HG03520 (cell line): Measurements from ENCODE around the gene COQ5.
"Not testable (repeated sequence)": the region's sequence is repeated elsewhere in the genome, so short reads cannot be mapped to it uniquely, and the experiment has no call there.

ENCODE experiments used
- ATAC-seq: cut with Tn5 transposase; IDR thresholded peaks from one replicate; pipeline ENCODE4 v1.9.1; 2021; ENCODE audit warnings: mild to moderate bottlenecking, moderate library complexity; ENCODE audit not compliant: unreplicated experiment

Gene COQ5

DNA sequence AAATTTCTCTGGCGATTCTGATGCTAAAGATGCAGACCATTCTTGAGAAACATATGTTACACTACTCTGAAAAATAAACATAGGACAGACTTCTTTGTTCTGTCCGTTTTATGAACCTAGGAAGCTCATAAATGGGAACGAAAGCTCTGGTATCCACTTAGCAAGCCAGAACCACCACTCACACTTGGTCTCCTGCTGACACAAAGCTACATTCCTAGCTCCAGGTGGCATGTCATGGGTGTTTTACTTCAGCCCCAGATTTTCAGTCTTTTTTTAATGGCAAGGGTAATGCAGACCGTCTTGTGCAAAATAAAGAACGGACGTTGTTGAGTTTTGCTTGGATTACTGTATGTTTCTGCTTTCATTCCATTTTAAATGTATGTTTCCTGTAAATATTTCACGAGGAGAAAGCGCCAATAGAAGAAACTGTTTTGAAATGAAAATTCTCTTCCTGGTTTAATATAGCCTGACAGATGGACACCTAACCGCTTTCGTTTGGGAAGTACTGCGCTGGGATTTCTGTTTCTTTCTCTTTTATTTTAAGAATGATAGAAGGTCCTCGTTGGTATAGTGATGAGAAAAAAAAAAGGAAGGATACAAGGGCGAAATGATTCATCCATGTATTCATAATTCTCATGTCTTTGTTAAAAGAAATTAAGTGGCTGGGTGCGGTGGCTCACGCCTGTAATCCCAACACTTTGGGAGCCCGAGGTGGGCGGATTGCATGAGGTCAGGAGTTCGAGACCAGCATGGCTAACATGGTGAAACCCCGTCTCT, 871 bp upstream of the COQ5 start:
- no peak for ATAC-seq

DNA sequence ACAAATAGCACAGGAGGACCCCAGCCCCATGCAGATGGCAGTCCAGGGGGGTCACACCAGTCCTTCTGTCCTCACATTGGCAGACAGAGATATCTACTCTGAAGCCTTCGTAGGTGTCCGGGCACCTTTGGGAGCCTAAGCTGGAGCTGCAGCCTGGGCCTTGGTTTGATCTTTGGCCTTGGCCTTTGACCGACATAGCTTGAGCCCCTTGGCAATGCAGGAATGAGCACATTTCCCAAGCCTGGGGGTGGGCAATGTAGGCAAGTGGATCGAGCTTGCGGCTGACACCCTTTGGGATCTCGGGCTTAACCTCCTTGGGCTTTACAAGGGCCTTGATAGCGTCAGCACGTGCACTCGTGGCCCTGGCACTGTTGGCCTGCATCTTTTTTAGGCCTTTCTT, 6.4 kb downstream of the COQ5 start:
- no peak for ATAC-seq

DNA sequence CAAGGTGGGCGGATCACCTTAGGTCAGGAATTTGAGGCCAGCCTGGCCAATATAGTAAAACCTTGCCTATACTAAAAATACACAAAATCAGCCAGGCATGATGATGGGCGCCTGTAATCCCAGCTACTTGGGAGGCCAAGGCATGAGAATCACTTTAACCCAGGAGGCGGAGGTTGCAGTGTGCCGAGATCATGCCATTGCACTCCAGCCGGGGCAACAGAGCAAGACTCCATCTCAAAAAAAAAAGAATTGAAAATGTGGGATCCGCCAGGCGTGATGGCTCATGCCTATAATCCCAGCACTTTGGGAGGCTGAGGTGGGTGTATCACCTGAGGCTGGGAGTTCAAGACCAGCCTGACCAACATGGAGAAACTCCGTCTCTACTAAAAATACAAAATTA, 9.6 kb downstream of the COQ5 start:
- not testable (repeated sequence) for ATAC-seq

DNA sequence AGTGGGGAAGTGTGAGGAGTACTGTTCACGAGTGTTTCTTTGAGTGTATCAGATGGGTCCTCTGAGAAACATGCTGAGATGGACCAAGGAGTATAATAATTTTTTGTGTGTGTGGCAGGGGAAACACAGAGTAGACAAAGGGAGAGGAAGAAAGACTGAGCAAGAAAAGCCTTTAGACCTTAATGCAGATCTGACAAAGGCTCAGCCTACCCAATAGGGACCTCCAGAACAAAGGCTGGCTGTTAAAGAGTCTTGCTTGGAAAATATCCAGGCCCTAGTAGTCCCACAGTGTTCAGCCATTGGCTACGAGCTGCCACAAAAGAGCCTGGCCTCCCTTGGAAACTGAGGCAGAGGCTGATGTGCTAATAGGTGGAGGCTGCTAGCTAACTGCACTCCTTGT, 13.5 kb downstream of the COQ5 start:
- ATAC-seq: no peak

DNA sequence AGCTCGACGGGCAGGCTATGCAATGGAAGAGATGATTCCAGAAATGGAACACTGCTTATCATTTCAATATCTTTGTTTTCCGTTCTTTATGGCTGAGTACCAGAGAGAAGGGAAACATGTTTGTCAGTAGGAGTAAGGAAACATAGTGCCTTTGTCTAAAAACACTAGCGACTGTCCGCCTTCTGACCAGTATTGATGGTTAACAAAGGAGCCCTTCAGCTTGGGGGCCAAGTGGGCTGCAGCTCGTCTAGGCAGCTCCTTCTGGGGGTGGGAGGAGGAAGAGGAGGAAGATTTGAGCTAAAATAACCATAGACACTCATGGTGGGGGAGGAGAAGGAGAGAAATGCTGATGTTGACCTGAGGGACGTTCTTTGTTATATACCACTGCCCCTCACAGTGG, 15.0 kb downstream of the COQ5 start:
- no peak for ATAC-seq

DNA sequence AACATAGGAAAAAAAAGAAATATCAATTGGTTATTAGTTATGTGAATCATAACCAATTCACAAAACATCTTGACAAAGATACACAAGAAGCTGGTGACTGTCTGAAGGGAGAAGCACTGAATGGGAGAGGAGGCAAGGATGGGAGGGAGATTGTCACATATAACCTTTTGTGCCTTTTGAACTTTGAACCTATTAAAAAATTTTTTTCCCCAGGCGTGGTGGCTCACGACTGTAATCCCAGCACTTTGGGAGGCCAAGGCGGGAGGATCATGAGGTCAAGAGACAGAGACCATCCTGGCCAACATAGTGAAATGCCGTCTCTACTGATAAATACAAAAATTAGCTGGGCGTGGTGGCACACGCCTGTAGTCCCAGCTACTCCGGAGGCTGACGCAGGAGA, 20.4 kb downstream of the COQ5 start:
- ATAC-seq: no peak

DNA sequence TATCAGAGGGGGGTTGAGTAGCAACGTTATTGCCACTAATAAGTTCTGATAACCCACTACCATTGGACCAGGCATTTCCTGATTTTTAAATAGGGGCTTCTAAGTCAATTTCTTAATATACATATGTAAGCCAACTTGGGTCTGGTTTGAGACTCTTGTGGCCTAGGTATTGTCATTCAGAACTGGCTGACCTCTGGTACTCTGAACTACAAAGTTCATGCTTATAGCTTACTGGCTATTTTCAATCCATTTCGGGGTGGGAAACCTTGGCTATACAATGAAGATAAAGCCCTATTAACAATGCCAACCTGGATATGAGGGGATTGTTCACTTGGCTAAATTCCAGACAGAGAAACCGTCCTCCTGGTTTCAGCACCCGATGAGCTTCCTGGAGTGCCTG, 24.4 kb downstream of the COQ5 start:
- no peak for ATAC-seq

DNA sequence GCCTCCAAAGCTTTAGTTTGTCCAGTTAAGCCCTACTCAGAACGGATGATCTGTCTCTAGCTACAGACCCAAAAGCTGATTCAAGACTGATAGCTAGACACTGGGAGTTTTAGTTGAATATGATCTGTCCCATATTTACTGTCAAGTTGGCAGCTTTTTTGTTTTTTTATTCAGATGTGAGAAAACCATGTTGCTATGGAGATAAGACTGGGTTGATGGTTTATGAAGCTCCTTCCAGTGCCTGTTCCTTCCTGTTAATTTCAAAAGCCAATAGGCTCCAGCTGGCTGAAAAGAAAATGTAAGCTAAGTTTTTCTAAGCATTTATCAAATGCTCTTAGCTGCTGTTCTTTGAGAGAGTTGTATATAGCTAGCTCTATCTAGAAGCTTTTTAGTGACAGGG, 28.4 kb downstream of the COQ5 start:
- no peak for ATAC-seq

DNA sequence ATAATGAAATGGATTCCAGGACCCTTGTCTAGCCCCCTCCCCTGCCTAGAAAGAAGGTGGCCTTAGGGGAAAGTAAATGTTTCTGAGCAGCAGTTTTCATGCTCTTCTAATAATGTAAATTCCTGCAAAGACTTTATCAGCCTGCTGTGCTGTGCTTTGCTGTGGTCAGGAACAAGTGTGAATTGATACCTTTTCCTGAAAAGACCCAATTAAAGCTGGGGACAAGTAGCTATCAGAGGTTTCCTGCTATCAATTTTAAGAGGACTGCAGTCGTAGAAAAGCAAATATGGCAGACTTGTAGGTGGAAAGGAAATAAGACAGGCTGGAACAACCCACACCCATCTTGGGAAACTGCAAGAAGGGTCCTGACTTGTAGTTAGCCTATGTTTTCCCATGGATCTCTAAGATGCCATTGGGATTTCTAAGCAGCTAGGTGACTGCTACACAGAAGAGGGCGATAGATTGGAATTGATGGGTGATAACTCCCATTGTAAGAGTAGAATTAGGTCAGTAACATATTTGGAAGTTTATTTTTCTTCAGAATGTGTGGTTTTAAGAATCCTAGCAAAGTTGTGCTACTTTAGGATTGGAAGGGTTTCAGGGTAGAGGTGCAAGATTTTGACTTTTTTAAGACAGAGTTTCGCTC, 30.0 kb downstream of the COQ5 start:
- ATAC-seq: no peak

DNA sequence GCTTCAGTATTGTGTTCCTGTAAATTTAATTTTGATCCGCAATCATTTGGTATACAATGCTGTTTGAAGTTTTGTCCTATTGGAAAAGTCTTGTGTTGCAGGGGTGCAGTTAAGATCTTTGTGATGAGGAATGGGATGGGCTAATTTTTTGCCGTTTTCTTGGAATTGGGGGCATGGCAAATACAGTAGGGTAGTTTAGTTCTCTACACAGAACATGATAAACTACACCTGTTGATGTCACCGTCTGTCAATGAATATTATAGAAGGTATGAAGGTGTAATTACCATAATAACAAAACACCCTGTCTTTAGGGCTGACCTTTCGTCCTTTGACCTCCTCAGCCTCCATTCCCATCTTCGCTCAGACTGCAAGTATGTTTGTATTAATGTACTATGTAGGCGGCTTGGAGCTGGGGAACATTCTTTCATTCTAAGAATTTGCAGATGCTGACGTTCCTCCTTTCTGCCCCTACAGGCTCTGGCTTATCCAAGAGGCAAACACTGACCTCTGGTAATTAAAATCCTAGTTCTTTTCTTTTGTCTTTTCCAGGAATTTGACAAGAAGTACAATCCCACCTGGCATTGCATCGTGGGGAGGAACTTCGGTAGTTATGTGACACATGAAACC, 31.3 kb downstream of the COQ5 start:
- no peak for ATAC-seq

DNA sequence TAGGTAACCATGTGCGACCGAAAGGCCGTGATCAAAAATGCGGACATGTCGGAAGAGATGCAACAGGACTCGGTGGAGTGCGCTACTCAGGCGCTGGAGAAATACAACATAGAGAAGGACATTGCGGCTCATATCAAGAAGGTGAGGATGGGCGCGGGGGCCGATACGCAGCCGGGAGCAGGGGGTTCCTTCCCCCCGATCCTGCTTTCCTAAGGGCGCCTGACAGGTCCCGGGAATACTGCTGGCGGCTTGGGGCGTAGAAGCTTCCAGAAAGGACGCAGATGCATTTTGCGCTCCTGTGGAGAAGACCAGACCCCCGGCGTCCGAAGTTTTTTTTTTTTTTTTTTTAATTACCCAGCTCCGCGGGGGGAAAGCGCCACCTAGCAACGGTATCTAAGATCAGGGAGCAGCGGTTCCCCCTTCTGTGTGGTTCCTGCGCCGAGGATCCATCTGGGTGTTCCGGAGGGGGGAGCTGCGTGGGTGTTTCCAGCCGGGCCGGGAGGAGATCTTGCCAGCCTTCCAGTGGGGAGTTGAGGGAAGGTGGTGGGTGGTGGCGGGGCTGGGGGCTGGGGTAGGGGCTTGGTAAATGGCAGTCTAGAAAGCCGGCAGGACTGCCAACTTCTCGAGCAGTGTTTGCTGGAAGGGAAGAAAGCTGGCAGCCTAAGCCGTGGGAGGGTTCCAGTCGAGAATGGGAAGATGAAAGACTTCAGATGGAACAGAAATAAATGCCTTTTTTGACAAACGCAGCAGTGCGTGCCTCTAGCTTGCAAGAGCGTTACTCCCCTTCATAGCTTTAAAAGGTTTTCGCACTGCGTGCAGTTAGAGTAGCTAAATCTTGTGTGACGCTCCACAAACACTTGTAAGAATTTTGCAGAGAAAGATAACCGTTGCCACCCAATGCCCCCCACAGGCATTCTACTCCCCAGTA, 32.3 kb downstream of the COQ5 start:
- no peak for ATAC-seq

DNA sequence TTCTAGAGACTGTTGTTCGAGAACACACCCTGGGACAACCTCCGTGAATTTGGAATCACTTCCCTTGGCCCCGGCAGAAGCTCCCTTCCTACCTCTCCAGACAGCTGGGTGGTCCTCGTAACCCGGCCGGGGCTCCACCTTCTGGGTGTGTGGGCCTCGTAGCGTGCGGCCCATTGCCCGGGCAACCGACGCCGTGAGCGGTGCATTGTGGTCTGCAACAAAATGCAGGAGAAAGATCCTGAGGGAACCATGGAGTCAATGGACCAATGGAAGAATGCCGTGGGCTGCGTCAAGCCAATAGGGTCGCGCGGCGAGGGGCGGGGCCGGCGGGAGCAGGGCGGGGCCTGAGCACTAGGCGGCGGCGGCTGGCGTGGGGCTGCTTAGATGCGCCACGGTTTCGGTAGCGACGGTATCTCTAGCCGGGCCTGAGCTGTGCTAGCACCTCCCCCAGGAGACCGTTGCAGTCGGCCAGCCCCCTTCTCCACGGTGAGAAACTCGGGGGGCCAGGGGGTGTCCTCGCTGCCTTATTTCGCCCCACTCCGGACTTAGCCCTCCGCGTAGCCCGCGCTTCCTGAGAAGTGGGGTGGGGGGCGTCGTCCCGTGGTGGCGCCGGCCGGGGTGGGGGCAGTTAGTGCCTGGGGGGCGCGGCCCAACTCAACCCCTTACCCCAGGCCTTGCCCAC, 33.1 kb downstream of the COQ5 start, which contains the start of gene DYNLL1:
TSS of gene DYNLL1 (plus strand) at position 383 of the 682 bp plus-strand sequence. CDS start 309 bp downstream, outside the sequence.
- peak; percentile 84 for ATAC-seq

DNA sequence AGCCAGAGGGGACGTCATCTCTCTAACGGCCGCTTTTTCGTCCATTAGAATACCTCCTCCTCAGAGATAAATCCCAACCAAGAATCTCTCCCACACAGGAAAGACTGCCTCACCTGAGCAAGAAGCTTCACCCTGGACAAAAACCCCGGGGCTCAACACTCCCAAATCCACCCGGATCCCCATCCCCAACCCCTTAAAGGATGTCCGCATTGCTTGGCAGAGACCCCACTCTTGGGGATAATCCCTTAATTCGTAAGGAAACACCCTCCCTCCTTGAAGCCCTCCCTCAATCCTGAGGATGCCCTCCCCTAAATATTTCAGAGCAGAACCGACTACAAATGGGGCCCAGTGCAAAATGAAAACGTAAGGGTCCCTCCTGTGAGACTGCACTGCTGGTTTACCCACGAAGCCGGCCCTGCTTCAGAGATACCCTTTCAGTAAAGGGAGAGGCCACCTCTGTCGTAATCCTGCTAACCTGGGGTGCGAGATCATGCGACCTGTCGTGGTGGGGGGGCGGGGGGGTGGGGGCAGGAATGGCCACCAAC, 33.7 kb downstream of the COQ5 start:
- ATAC-seq: peak; percentile 12

DNA sequence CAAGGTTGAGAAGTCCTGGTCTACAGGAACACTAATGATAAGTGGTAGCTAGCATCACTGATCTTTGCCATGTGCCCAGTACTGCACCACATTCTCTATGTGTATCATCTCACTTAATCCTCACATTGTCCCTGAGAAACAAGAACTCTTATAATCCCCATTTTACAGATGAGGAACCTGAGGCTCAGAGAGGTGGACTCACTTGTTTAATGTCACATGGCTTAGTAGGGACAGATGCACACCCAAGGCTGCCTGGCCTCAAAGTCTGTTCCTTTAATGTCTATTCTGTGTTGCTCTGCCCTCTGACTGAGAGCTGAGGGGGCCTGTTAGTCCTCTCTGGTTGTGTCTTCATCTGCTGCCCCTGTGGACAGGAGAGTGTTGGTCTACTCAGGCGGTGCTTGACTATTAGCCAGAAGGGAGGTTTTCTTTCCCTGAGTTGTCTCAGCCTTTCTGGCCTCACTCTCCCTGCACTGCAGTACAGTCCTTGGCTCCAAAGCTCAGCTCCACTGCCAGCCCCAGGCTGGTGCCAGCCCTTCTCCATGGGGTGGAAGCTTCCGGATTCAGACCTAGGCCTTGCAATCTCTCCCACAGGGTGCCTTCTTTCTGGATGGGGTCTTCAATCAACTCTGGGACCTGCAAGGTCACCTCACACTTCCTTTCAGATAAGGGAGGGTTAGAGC, 38.0 kb downstream of the COQ5 start:
- ATAC-seq: no peak

DNA sequence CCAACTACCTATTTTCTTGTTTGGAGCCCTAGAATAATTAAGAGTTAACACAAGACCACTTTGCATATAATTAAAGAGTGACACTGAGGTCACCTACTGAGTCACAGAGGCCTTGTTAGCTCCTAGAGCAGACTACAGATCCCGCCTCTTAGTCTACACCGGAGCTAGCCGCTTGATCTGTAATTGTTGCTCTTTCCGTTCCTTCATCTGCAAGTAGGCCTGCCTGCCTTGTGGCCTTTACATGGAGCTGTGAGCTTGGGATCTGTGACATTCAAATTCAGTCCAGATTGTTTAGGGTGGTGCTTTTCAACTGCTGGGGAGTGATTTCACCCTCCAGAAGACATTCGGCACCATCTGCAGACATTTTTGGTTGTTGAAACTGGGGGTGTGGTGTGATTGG, 38.6 kb downstream of the COQ5 start:
- no peak for ATAC-seq

DNA sequence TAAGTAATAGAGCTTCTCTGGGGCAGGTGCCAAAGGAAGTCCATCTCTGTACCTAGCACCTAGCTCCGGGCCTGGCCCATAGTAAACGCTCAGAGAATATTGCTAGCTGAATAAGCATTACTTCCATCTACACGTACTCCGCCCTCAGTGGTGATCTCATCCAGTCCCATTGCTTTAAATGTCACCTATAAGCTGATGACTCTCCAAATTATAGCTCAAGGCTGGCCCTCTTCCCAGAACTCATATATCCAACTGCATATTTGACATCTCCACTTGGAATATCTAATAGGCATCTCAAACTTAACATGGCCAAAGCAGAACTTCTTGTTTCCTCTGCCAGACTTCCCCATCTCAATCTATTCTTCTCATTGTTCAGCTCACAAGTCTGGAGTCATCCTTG, 39.9 kb downstream of the COQ5 start:
- ATAC-seq: no peak

DNA sequence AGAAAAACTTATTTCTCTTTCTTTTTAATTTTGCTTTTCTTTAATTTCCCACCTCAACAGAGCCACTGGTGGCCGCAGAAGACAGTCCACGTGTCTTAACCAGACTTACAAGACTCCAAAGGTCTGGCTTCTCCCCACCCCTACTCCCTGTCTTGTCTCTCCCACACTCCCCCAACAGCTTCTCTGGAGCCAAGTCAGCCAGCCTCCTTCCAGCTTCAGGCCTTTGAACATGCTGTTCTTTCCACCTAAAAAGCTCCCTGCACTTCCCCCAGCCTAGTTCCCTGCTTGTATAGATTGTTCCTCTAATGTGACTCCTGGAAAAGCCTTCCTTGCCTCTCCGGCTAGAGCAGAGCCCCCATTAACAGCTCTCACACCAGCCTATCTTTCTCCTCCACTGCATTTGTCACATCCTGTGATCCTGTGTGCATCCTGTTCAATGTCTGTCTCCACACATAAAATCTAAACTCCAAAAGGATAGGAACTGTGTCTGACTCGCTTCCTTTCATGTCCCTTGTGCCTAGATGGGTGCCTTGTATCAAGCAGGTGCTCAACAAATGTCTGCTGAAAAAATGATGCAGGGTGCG, 40.8 kb downstream of the COQ5 start:
- no peak for ATAC-seq

DNA sequence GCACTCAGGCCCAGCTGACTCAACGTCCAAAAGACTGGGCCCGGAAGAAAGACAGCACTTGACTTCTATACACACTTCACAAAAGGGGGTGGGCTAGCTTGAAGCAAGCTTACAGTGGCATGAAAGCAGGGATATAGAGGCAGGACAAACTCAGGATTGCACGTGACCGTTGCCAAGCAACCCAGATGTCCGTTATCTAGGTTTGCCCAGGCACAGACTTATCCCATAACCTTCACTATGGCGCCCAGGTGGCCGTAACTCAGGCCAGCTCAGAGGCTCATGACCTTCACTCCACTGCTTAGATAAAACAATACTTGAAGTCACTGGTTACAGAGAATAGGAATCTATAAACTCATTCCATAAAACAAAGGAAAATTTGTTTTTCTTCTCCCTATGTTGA, 41.4 kb downstream of the COQ5 start:
- ATAC-seq: not testable (repeated sequence)
